CMK (cell line): ENCODE results near the gene SEPTIN1.
A peak's percentile ranks its signal among the peaks of the same experiment; 100 is the strongest.
"Not testable (repeated sequence)": the region's sequence is repeated elsewhere in the genome, so short reads cannot be mapped to it uniquely, and the experiment has no call there.

Experiments used
- DNase-seq: peaks from one replicate; pipeline ENCODE4 v3.0.0-alpha.2; 2010; ENCODE audit warnings: low read depth

SEPTIN1 gene

DNA sequence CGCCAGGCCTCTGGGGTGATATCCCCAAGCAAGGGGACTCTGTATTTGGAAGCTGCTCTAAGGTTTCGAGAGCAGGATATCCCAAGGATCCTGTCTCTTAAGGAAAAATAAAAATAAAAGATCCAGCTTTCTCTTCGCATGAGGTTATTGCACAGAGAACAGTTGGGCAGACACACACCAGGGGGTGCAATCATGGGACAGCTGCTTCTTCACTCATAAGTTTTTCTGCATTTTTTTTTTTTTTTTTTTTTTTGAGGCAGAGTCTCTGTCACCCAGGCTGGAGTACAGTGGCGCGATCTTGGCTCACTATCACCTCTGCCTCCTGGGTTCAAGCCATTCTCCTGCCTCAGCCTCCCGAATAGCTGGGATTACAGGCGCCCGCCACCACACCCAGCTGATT lies 40.4 kb downstream of the SEPTIN1 start:
- DNase-seq: not testable (repeated sequence)

- DNase-seq: no peak
Measured at GRCh38 chr16:30340621-30341020, 41.7 kb downstream of the SEPTIN1 start.

GRCh38 chr16:30338715-30339114 lies 43.6 kb downstream of the SEPTIN1 start:
- not testable (repeated sequence) for DNase-seq

DNA sequence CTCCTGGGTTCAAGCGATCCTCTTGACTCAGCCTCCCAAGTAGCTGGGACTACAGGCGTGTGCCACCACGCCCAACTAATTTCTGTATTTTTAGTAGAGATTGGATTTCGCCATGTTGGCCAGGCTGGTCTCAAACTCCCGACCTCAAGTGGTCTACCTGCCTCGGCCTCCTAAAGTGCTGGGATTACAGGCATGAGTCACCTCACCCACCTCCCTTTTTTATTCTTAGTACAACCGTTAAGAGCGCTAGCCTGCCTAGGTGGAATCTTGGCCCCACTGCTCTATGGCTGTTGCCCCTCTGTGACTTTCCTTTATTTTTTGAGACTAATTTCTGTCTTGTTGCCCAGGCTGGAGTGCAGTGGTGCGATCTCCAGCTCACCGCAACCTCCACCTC lies 44.4 kb downstream of the SEPTIN1 start:
- DNase-seq: not testable (repeated sequence)

DNA sequence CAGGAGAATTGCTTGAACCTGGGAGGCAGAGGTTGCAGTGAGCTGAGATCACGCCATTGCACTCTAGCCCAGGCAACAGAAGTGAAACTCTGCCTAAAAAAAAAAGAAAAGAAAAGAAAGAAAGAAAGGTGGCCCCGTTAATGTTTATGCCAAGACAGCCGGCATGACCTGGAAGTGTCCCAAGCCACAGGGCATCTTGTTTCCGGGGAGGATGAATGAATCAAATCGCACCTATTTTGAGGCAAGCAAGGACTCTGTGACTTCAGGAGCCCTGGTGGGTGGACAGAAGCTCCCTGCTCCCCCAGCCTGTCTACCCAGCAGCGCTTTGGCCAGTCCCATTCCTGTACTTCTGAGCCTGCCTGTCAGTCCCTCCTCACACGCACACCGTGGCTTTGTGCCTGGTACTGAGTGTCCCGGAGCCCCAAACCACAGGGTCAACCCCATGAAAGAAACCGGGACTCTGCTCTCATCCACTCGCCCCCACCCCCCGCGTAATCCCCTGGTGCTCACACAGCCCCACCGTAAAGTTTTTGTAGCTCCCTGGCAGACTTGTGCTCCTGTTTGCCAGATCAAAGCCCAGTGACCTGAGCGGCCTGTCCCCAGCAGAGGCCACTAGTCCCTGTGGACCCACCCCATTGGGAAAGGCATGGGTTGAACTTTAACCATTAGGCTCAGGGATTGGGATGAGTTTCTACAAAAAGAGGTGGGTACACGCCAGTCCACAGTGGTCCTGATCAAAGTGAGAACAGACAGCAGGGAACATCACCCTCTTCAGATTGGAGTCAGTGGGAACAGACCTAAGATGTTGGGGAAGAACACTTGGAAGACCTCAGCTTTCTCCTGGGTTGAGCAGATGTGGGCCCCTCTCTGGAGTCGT lies 46.5 kb downstream of the SEPTIN1 start:
- DNase-seq: no peak

DNA sequence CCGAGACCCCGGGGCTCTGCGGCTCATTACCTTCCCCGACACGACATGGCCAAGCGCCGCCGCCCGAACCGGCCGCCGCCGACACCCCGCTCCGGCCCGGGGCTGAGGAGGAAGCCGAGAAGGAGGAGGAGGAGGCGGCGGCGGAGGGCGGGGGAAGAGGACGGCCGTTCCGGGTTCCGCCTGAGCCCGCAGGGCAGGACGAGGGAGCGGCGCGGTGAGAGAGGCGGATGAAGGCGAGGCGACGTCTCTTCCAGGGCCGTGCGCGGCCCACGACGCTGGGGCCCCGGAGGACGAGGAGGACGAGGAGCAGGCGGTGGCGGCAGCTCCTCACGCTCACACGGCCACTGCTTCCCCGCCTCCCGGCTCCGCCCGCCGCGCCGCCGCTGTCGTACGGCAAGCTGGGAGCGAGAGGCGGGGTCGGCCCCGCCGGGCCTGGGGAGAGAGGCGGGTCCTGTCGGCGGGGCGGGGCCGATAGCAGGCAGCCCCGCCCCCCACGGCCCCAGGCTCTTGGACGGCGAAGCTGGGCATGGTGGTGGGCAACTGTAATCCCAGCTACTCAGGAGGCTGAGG lies 47.2 kb downstream of the SEPTIN1 start:
- DNase-seq: peak; percentile 45

- DNase-seq: peak; percentile 62
Measured at GRCh38 chr16:30334473-30334989, 47.8 kb downstream of the SEPTIN1 start.
